GM12801 (cell line): ENCODE measurements around the gene GOLGA6L2.

Source experiments
- TF ChIP-seq, protein P1 (sequence below): IDR thresholded peaks from one replicate; pipeline ENCODE4 v1.5.1; 2011; ENCODE audit warnings: control low read depth; ENCODE audit not compliant: insufficient read length; ENCODE audit errors: extremely low read depth

GOLGA6L2 gene

DNA sequence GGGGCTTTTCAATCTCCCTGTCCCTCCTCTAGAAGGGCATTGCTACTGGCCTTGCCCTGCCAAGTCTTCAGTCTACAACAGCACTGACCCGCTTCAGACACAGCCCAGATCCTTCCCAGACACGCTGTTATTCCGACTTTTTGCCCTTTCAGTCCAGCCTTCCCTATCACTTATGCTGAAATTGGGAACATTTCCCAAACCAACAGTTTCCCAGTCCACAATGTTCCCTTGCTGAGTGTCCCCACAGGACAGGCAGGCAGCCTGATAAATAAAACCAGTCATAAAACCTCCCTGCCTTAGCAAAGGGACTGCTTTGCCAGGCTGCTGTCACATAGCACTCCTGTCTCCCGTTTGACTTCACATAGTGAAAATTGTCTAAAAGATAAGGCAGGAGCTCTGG lies 43.5 kb downstream of the GOLGA6L2 start:
- TF ChIP-seq, protein P1, sequence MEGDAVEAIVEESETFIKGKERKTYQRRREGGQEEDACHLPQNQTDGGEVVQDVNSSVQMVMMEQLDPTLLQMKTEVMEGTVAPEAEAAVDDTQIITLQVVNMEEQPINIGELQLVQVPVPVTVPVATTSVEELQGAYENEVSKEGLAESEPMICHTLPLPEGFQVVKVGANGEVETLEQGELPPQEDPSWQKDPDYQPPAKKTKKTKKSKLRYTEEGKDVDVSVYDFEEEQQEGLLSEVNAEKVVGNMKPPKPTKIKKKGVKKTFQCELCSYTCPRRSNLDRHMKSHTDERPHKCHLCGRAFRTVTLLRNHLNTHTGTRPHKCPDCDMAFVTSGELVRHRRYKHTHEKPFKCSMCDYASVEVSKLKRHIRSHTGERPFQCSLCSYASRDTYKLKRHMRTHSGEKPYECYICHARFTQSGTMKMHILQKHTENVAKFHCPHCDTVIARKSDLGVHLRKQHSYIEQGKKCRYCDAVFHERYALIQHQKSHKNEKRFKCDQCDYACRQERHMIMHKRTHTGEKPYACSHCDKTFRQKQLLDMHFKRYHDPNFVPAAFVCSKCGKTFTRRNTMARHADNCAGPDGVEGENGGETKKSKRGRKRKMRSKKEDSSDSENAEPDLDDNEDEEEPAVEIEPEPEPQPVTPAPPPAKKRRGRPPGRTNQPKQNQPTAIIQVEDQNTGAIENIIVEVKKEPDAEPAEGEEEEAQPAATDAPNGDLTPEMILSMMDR = no peak

DNA sequence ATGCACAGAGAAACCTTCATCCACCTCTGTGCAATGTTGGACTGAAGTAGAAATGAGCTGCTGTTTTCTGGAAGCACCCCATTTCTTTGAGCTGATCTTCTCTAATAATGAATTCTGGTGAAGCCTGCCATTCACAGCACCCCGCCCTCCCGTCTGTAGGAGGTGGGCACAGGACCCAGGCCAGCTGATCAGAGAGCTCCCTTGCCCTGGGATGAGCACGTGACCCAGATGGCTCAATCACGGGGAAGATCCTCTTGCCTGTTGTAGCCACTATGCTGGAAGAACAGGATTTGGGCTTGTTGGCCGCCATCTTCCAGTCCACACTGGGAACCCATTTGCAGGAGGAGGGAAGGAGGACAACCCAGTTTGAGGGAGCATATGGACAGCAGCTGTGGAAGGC lies 44.5 kb downstream of the GOLGA6L2 start:
- TF ChIP-seq, protein P1 = no peak

DNA sequence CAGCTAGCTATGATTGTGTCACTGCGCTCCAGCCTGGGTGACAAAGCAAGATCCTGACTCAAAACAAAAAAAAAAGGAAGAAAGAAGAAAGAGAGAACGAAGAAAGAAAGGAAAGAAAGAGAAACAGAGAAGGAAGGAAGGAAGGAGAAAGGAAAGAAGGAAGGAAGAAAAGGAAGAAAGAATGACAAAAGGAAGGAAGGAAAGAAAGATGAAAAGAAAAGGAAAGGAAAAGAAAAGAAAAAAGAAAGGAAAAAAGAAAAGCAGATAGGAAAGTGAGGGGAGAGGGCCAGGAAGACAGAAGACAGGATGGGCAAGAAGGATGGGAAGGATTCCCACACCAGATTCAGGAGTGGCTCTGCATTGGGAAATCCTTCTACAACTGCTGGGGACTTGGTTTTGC lies 44.9 kb downstream of the GOLGA6L2 start:
- TF ChIP-seq, protein P1 = no peak

DNA sequence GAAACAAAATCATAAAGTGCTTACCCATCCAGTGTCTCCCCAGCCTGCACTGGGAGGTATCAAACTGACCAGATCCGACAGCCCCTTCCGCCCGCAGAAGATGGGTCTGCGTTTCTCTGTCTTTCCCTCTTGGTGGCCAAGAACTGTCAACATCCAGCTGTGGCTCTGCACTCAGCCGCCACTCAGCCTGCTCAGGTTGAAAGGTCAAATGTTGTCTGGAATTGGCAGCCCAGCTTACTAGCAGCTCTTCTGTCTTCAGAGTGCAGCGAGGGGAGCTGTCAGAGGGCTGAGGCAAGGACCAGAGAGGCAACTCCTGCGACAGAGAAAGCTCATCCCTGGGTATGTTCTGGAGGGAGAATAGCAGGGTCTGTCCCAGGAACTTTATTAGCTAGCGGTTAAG lies 45.4 kb downstream of the GOLGA6L2 start:
- TF ChIP-seq, protein P1 = no peak

DNA sequence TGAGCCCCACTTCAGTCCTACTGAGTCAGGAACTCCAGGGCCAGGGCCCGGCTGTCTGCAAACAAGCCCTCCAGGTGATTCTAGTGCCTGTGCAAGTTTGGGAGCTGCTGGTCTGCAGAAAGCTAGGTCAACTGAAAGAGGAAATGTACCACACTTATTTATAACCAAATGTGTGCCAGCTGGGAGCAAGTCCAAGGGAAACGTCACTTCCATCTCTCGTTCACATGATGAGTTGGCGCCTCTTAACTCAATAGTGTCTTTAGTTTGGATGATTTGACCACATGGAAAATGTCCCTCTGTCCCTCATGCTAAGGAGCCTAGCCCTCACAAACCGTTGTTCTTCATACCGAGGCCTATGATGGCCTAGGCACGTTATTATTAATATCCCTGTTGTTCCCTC lies 49.3 kb downstream of the GOLGA6L2 start:
- TF ChIP-seq, protein P1 = no peak

DNA sequence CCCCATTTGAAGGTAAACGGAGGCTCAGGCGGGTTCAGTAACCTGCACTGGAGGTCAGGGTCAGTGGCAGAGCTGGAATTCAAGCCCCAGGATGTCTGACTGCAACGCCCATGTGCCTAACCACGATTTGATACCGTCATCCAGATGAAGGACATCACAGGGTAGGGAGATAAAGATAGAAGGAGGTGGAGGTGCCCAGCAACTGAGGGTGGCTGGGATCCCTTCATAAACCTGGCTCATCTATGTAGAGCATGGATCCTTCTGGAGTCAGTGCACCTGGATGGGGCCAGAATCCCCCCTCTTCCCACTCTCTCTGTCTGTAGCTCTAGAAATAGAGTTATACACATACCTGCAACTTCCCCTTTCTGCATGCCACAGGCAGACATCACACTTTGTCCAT lies 51.2 kb downstream of the GOLGA6L2 start:
- TF ChIP-seq, protein P1 = no peak

DNA sequence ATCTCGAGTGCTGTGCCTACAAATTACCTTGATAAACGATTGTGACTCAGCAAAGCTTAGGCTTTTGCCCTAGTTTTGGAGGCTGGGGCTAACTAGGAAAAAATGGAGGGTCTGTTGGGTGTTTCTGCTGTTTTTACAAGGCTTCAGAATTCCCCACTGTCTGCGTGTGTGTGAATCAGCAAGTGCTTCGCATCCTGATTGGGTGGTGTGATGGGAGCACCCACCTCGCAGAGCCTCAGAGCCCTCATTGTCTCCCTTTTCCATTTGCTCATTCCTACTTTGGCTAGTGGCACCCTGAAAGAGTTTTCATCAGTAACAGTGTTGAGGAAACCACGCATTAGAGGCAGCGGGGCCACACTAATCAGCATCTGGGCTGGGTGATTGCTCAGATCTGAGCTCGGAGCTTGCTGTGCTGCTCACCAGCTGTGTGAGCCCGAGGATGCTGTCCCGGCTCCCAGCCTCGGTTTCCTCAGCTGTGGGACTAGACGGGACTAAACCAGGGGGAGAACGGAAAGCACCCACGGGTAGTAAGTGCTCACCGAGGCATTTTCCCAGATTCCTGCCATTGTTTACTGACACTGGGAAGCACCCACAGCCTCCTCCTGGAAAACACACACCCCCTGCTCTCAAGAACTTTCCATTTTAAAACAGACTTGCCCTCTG lies 51.9 kb downstream of the GOLGA6L2 start:
- TF ChIP-seq, protein P1 = no peak
